Gastrocnemius medialis (tissue), 4 donors: ENCODE measurements around the gene PPARG.

Source experiments
- CTCF ChIP-seq, 5 experiments: fragments of 450-650 bp in 3 of 5; fragments of 200-600 bp in 2 of 5; sonication (generic) in 2 of 5; IDR thresholded peaks in 4 of 5; conservative IDR thresholded peaks in 1 of 5; 1 replicate in 4 of 5; 2 replicates in 1 of 5; pipeline ENCODE4 v1.5.1; 2016 to 2019; ENCODE audit warnings: antibody characterized with exemption in 5 of 5, mild to moderate bottlenecking in 3 of 5, moderate library complexity in 3 of 5
- POLR2A ChIP-seq, 2 donors: fragments of 450-650 bp; IDR thresholded peaks; one replicate each; pipeline ENCODE4 v1.6.1; 2017; ENCODE audit warnings: antibody characterized with exemption in 2 of 2, mild to moderate bottlenecking in 2 of 2, moderate library complexity in 2 of 2

GRCh38 chr3:12393894-12394293 is 105.0 kb downstream of the PPARG start:
- TF ChIP-seq CTCF (IDR thresholded peaks at IDR 0.05 in 4 of 5, conservative IDR thresholded peaks at IDR 0.05 in 1 of 5) (no peak), POLR2A (IDR thresholded peaks at IDR 0.05) (no peak)
